Breast epithelium (tissue), 4 donors: ENCODE measurements around the gene SDSL. TPM values are rescaled to one million over a fixed set of nuclear protein-coding genes. Genes with fewer than 3 reads are reported as not detected.

ENCODE experiments used
- DNase-seq, 2 donors: peaks; one replicate each; pipeline ENCODE4 v3.0.0-alpha.2; 2019; ENCODE audit warnings: low spot score in 2 of 2
- H3K27ac ChIP-seq, 2 donors: fragments of 200-600 bp; sonication (generic) in 1 of 2; one replicate each; pipeline ENCODE4 v1.5.1; 2016 to 2019; ENCODE audit warnings: mild to moderate bottlenecking in 1 of 2
- H3K27me3 ChIP-seq, 2 donors: fragments of 200-600 bp; sonication (generic) in 1 of 2; one replicate each; pipeline versions ENCODE4 v1.5.1 to v1.6.0; 2017 to 2019; ENCODE audit warnings: control low read depth in 1 of 2, mild to moderate bottlenecking in 1 of 2
- H3K36me3 ChIP-seq: fragments of 200-600 bp; one replicate; pipeline ENCODE4 v1.5.1; 2019
- H3K4me1 ChIP-seq, 2 donors: fragments of 200-600 bp; sonication (generic); one replicate each; pipeline ENCODE4 v1.5.1; 2016 to 2019; ENCODE audit warnings: control low read depth in 1 of 2
- H3K4me3 ChIP-seq, 3 donors: fragments of 200-600 bp; sonication (generic); 1 replicate in 2 of 3; 2 replicates in 1 of 3; pipeline ENCODE4 v1.5.1; 2016 to 2019; ENCODE audit warnings: mild to moderate bottlenecking in 3 of 3, moderate library complexity in 2 of 3
- H3K9me3 ChIP-seq, 2 donors: fragments of 200-600 bp; sonication (generic) in 1 of 2; one replicate each; pipeline ENCODE4 v1.5.1; 2016 to 2019; ENCODE audit warnings: control low read depth in 1 of 2
- POLR2A ChIP-seq: fragments of 450-650 bp; IDR thresholded peaks from one replicate; pipeline ENCODE4 v1.6.1; 2016; ENCODE audit warnings: antibody characterized with exemption, mild to moderate bottlenecking, moderate library complexity
- POLR2AphosphoS5 ChIP-seq, 3 donors: sonication (generic); formaldehyde crosslinking; IDR thresholded peaks; one replicate each; pipeline ENCODE4 v1.6.1; 2017; ENCODE audit warnings: antibody characterized with exemption in 3 of 3
- intact Hi-C: fragments of 100-400 bp; cut with DNase I; formaldehyde crosslinking; loops from one replicate; pipeline ENCODE4 v1.15.1; 2023; ENCODE audit warnings: low total_unique reads
- total RNA-seq, 3 donors: library from RNA; depleted of rRNA; stranded (reverse); fragments of >200 nt; gene quantifications; one replicate each; pipeline ENCODE4 v1.1.0, GENCODE V29; 2016
- TF ChIP-seq, protein P1 (sequence below), 3 donors: fragments of 450-650 bp; IDR thresholded peaks; one replicate each; pipeline ENCODE4 v1.5.1; 2016 to 2017; ENCODE audit warnings: antibody characterized with exemption in 3 of 3, mild to moderate bottlenecking in 3 of 3, moderate library complexity in 3 of 3

Gene SDSL
- total RNA-seq, 3 donors from 2014 or later: 4.6 to 4.9 (median 4.8) TPM

DNA sequence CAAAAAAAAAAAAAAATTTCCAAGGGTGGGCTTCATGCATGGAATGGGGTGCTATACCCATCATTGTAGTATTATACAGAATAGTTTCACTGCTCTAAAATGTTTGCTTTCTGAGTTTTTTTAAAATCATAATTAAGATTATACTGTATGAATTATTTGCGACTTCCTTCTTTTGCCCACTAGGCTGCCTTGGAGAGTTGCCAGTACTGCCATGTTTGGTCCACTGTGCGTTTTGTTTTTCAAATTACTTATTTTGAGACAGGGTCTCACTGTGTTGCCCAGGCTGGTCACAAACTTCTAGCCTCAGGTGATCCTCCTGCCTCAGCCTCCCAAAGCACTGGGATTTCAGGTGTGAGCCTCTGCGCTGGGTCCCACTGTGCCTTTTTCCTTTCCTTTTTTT lies 43.9 kb upstream of the SDSL start:
- no peak overlapping the region for H3K27ac ChIP-seq
- no peaks in the 10 kb centered on the region for H3K9me3 ChIP-seq
- intact Hi-C loops: no loop called here
- no peaks in the 10 kb centered on the region for H3K4me1 ChIP-seq
- H3K36me3 ChIP-seq: peaks cover 17% of the 10 kb centered on the region
- TF ChIP-seq POLR2A (no peak), POLR2AphosphoS5 (IDR thresholded peaks at IDR 0.05) (no peak)
- TF ChIP-seq, protein P1, sequence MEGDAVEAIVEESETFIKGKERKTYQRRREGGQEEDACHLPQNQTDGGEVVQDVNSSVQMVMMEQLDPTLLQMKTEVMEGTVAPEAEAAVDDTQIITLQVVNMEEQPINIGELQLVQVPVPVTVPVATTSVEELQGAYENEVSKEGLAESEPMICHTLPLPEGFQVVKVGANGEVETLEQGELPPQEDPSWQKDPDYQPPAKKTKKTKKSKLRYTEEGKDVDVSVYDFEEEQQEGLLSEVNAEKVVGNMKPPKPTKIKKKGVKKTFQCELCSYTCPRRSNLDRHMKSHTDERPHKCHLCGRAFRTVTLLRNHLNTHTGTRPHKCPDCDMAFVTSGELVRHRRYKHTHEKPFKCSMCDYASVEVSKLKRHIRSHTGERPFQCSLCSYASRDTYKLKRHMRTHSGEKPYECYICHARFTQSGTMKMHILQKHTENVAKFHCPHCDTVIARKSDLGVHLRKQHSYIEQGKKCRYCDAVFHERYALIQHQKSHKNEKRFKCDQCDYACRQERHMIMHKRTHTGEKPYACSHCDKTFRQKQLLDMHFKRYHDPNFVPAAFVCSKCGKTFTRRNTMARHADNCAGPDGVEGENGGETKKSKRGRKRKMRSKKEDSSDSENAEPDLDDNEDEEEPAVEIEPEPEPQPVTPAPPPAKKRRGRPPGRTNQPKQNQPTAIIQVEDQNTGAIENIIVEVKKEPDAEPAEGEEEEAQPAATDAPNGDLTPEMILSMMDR (IDR thresholded peaks at IDR 0.05): no peak
- no peak overlapping the region for H3K4me3 ChIP-seq
- no peaks in the 10 kb centered on the region for H3K27me3 ChIP-seq
- no peak for DNase-seq

GRCh38 chr12:113381220-113381619 lies 41.0 kb upstream of the SDSL start:
- no peak overlapping the region for H3K27ac ChIP-seq
- H3K4me1 ChIP-seq: no peaks in the 10 kb centered on the region
- no peaks in the 10 kb centered on the region for H3K27me3 ChIP-seq
- peaks cover 4% of the 10 kb centered on the region for H3K36me3 ChIP-seq
- intact Hi-C loops: no loop called here
- no peak overlapping the region for H3K4me3 ChIP-seq
- DNase-seq: no peak
- TF ChIP-seq POLR2AphosphoS5 (IDR thresholded peaks at IDR 0.05) (no peak), POLR2A (no peak)
- TF ChIP-seq, protein P1 (IDR thresholded peaks at IDR 0.05): no peak
- H3K9me3 ChIP-seq: no peaks in the 10 kb centered on the region

DNA sequence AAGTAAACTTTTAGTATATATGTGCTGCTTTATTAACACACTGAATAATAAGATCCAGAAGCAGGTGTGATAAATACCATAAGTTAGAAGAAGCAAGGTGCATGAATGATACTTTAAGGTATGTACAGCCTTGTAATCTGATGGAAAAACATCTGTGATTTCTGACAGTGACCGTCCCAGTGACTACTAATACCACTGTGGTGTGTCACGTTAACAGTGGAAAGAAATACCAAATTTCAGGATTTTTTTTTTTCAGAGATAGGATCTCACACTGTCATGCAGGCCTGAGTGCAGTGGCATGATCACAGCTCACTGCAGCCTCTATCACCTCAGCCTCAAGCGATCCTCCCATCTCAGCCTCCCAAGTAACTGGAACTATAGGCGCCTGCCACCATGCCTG lies 40.0 kb upstream of the SDSL start:
- TF ChIP-seq POLR2A (no peak), POLR2AphosphoS5 (IDR thresholded peaks at IDR 0.05) (no peak)
- TF ChIP-seq, protein P1 (IDR thresholded peaks at IDR 0.05): no peak
- Histone ChIP-seq H3K4me1 (no peaks in the 10 kb centered on the region), H3K27me3 (no peaks in the 10 kb centered on the region), H3K36me3 (peaks cover 4% of the 10 kb centered on the region), H3K4me3 (no peak overlapping the region), H3K9me3 (no peaks in the 10 kb centered on the region), H3K27ac (no peak overlapping the region)
- DNase-seq: no peak
- intact Hi-C loops: no loop called here

- H3K4me3 ChIP-seq: no peak overlapping the region
- DNase-seq: no peak
- no peak overlapping the region for H3K27ac ChIP-seq
- TF ChIP-seq, protein P1 (IDR thresholded peaks at IDR 0.05): no peak
- TF ChIP-seq POLR2AphosphoS5 (IDR thresholded peaks at IDR 0.05) (no peak), POLR2A (no peak)
- no peaks in the 10 kb centered on the region for H3K4me1 ChIP-seq
- H3K36me3 ChIP-seq: peaks cover 10% of the 10 kb centered on the region
- intact Hi-C loops: no loop called here
- no peaks in the 10 kb centered on the region for H3K27me3 ChIP-seq
- H3K9me3 ChIP-seq: no peaks in the 10 kb centered on the region
Measured at GRCh38 chr12:113384778-113385177, 37.4 kb upstream of the SDSL start.

- Histone ChIP-seq H3K27ac (no peak overlapping the region), H3K36me3 (peaks cover 9% of the 10 kb centered on the region), H3K4me3 (no peak overlapping the region), H3K27me3 (no peaks in the 10 kb centered on the region), H3K4me1 (no peaks in the 10 kb centered on the region), H3K9me3 (no peaks in the 10 kb centered on the region)
- intact Hi-C loops: no loop called here
- DNase-seq: no peak
- no peak for TF ChIP-seq POLR2AphosphoS5 (IDR thresholded peaks at IDR 0.05)
- TF ChIP-seq POLR2A: no peak
Measured at GRCh38 chr12:113385282-113385882, 36.8 kb upstream of the SDSL start.
